ENCODE results near the gene ZFAND3. TPM values are rescaled to one million over a fixed set of nuclear protein-coding genes. Genes with fewer than 3 reads are reported as not detected.

ZFAND3 gene
- total RNA-seq, 1 experiment from 2014 or later: 107 TPM

DNA sequence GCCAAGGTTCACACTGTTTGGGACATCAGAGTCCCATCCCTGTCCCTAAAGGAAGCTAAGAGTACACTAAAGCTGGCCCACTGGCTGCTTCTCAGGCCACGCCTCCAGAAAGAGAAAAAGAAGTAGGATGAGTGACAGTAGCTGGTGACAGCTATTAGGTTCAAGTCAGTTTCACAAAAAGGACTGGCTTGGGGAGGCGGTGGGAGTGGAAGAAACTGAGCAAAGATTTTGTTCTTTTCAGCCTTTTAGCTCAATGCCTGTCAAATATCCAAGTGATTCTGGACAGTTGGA, 374.7 kb downstream of the ZFAND3 start:
- Histone ChIP-seq H3K27me3 (replicated peaks; ENCODE audit: control insufficient read depth, insufficient read depth, low read length) (no peaks in the 10 kb centered on the region), H3K9me3 (no peaks in the 10 kb centered on the region), H3K4me1 (no peaks in the 10 kb centered on the region), H3K36me3 (ENCODE audit: control insufficient read depth, insufficient read depth, low read length) (no peaks in the 10 kb centered on the region), H3K4me3 (ENCODE audit: low read depth, low read length) (no peak overlapping the region)
- TF ChIP-seq, protein P1, sequence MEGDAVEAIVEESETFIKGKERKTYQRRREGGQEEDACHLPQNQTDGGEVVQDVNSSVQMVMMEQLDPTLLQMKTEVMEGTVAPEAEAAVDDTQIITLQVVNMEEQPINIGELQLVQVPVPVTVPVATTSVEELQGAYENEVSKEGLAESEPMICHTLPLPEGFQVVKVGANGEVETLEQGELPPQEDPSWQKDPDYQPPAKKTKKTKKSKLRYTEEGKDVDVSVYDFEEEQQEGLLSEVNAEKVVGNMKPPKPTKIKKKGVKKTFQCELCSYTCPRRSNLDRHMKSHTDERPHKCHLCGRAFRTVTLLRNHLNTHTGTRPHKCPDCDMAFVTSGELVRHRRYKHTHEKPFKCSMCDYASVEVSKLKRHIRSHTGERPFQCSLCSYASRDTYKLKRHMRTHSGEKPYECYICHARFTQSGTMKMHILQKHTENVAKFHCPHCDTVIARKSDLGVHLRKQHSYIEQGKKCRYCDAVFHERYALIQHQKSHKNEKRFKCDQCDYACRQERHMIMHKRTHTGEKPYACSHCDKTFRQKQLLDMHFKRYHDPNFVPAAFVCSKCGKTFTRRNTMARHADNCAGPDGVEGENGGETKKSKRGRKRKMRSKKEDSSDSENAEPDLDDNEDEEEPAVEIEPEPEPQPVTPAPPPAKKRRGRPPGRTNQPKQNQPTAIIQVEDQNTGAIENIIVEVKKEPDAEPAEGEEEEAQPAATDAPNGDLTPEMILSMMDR (IDR thresholded peaks at IDR 0.05; ENCODE audit: insufficient read depth in 1 of 2, low read depth in 1 of 2, low read length in 1 of 2, severe bottlenecking in 1 of 2, unreplicated experiment in 1 of 2): no peak
- H3K36me3 Mint-ChIP-seq (ENCODE audit: insufficient read depth, unreplicated experiment): no peaks in the 10 kb centered on the region
- no peaks in the 10 kb centered on the region for H3K4me1 Mint-ChIP-seq (ENCODE audit: low read depth, unreplicated experiment)
- H3K9me3 Mint-ChIP-seq (ENCODE audit: unreplicated experiment): no peaks in the 10 kb centered on the region
- H3K27me3 Mint-ChIP-seq (ENCODE audit: insufficient read depth, unreplicated experiment): no peaks in the 10 kb centered on the region
- no peak overlapping the region for H3K27ac Mint-ChIP-seq (ENCODE audit: unreplicated experiment)
- no peak overlapping the region for H3K4me3 Mint-ChIP-seq (ENCODE audit: unreplicated experiment)
- no TSS peak for BruUV-seq (replicated peaks)
- DNase-seq: no peak
- intact Hi-C loops (cut with micrococcal nuclease; ENCODE audit: unreplicated experiment): no loop called here
- ChIA-PET POLR2A (no interaction called here), CTCF (no interaction called here)

DNA sequence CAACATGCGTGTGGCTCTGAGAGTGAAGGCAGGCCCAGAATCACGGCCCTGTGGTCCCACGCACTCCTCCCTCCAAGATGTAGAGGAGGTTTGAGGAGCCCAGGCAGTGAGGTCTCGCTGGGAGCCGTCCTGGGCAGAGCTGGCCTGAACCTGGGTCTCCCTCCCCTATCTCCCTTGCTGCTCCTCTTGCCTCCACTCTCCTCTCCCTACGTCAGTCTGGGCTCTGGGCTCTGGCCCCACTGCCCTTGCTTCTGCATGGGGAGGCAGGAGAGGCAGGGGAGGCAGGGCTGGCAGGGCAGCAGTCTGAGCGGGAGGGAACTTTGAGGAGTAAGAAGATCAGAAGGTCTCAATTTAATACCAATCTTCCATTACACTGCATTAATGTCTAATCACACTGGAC, 375.1 kb downstream of the ZFAND3 start:
- H3K9me3 ChIP-seq: no peaks in the 10 kb centered on the region
- no peak for DNase-seq
- no peaks in the 10 kb centered on the region for H3K4me1 ChIP-seq
- H3K27me3 Mint-ChIP-seq (ENCODE audit: insufficient read depth, unreplicated experiment): no peaks in the 10 kb centered on the region
- H3K27me3 ChIP-seq (replicated peaks; ENCODE audit: control insufficient read depth, insufficient read depth, low read length): no peaks in the 10 kb centered on the region
- intact Hi-C loops (cut with micrococcal nuclease; ENCODE audit: unreplicated experiment): no loop called here
- no peaks in the 10 kb centered on the region for H3K4me1 Mint-ChIP-seq (ENCODE audit: low read depth, unreplicated experiment)
- BruUV-seq (replicated peaks): no TSS peak
- H3K9me3 Mint-ChIP-seq (ENCODE audit: unreplicated experiment): no peaks in the 10 kb centered on the region
- no peaks in the 10 kb centered on the region for H3K36me3 Mint-ChIP-seq (ENCODE audit: insufficient read depth, unreplicated experiment)
- ChIA-PET POLR2A (no interaction called here), CTCF (no interaction called here)
- H3K36me3 ChIP-seq (ENCODE audit: control insufficient read depth, insufficient read depth, low read length): no peaks in the 10 kb centered on the region
- H3K27ac Mint-ChIP-seq (ENCODE audit: unreplicated experiment): no peak overlapping the region
- H3K4me3 ChIP-seq (ENCODE audit: low read depth, low read length): no peak overlapping the region
- TF ChIP-seq, protein P1 (IDR thresholded peaks at IDR 0.05; ENCODE audit: insufficient read depth in 1 of 2, low read depth in 1 of 2, low read length in 1 of 2, severe bottlenecking in 1 of 2, unreplicated experiment in 1 of 2): no peak
- no peak overlapping the region for H3K4me3 Mint-ChIP-seq (ENCODE audit: unreplicated experiment)

DNA sequence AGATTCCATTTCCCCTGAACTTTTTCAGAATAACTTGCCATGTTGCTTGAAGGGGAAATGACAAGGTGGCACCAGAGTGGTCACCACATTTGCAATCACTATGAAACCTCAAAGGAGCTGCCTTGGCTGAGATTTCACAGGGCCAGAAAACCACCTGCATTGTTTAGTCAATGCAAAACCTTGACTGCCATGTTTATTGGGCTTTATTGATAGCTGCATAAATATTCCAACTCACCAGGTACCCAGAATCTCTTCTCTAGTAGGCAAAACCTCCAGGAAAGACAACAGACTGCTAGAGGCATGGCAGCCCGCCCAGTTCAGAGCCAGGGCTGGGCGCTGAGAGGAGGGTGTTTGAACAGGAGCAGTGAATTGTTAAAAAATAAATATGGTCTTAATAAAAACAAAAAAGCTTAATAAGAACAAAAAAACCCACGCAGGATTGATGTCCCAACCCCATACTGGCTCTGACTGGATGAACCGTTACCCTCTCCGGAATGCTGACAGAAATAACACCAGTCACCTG, 375.6 kb downstream of the ZFAND3 start:
- Mint-ChIP-seq H3K4me1 (ENCODE audit: low read depth, unreplicated experiment) (no peaks in the 10 kb centered on the region), H3K36me3 (ENCODE audit: insufficient read depth, unreplicated experiment) (no peaks in the 10 kb centered on the region), H3K4me3 (ENCODE audit: unreplicated experiment) (no peak overlapping the region), H3K27me3 (ENCODE audit: insufficient read depth, unreplicated experiment) (no peaks in the 10 kb centered on the region), H3K9me3 (ENCODE audit: unreplicated experiment) (no peaks in the 10 kb centered on the region), H3K27ac (ENCODE audit: unreplicated experiment) (no peak overlapping the region)
- POLR2A ChIA-PET: no interaction called here
- Histone ChIP-seq H3K4me1 (no peaks in the 10 kb centered on the region), H3K27me3 (replicated peaks; ENCODE audit: control insufficient read depth, insufficient read depth, low read length) (no peaks in the 10 kb centered on the region), H3K9me3 (no peaks in the 10 kb centered on the region; the same call in 1 of the 2 replicates), H3K36me3 (ENCODE audit: control insufficient read depth, insufficient read depth, low read length) (no peaks in the 10 kb centered on the region), H3K4me3 (ENCODE audit: low read depth, low read length) (no peak overlapping the region)
- TF ChIP-seq, protein P1 (IDR thresholded peaks at IDR 0.05; ENCODE audit: insufficient read depth in 1 of 2, low read depth in 1 of 2, low read length in 1 of 2, severe bottlenecking in 1 of 2, unreplicated experiment in 1 of 2): no peak
- no peak for DNase-seq
- CTCF ChIA-PET: no interaction called here
- BruUV-seq (replicated peaks): no TSS peak
- intact Hi-C loops (cut with micrococcal nuclease; ENCODE audit: unreplicated experiment): no loop called here

All from Caco-2 (cell line).